Fibroblast of lung (primary cell): Measurements from ENCODE around the gene SPANXD.
"Not testable (repeated sequence)": the region's sequence is repeated elsewhere in the genome, so short reads cannot be mapped to it uniquely, and the experiment has no call there.

Source experiments
- EZH2 ChIP-seq: IDR thresholded peaks from 2 replicates; pipeline ENCODE4 v1.5.1; 2012; ENCODE audit warnings: low read length, control low read depth, mild to moderate bottlenecking; ENCODE audit errors: missing control alignments
- TF ChIP-seq, protein P1 (sequence below), 2 donors: IDR thresholded peaks in 1 of 2; conservative IDR thresholded peaks in 1 of 2; 1 replicate in 1 of 2; 2 replicates in 1 of 2; pipeline ENCODE4 v1.5.1; 2011 to 2012; ENCODE audit warnings: low read length in 2 of 2, control low read depth in 1 of 2, inconsistent platforms in 1 of 2, low read depth in 1 of 2, mild to moderate bottlenecking in 1 of 2

DNA sequence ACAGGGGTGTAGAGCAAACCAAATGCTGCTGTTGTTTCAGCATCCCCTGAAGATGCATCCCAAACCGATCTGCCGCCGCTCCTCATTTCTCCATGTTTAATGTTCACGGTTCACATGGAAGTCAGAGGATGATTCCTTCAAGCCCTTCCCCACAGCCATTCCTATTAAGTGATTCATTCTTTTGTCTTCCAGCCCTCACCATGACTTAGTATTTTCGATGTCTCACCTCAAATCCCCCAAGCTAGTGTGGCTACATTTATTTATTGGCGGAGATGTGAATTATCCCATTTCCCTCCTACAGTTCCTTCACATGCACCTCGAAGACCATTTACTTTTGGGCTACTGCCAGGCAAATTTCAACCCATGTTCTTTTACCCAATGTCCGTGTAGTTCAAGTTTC lies at the start of gene SPANXD:
- TF ChIP-seq, protein P1, sequence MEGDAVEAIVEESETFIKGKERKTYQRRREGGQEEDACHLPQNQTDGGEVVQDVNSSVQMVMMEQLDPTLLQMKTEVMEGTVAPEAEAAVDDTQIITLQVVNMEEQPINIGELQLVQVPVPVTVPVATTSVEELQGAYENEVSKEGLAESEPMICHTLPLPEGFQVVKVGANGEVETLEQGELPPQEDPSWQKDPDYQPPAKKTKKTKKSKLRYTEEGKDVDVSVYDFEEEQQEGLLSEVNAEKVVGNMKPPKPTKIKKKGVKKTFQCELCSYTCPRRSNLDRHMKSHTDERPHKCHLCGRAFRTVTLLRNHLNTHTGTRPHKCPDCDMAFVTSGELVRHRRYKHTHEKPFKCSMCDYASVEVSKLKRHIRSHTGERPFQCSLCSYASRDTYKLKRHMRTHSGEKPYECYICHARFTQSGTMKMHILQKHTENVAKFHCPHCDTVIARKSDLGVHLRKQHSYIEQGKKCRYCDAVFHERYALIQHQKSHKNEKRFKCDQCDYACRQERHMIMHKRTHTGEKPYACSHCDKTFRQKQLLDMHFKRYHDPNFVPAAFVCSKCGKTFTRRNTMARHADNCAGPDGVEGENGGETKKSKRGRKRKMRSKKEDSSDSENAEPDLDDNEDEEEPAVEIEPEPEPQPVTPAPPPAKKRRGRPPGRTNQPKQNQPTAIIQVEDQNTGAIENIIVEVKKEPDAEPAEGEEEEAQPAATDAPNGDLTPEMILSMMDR (conservative IDR thresholded peaks at IDR 0.05 in 1 of 2, IDR thresholded peaks at IDR 0.05 in 1 of 2; ENCODE audit: low read depth in 1 of 2, low read length in 2 of 2): not testable (repeated sequence)
- not testable (repeated sequence) for TF ChIP-seq EZH2
